GM10847 (cell line): ENCODE data around the gene GRHL1.

Experiments used
- POLR2A ChIP-seq: IDR thresholded peaks from 2 replicates; pipeline ENCODE4 v1.6.1; 2011; ENCODE audit not compliant: insufficient read length; ENCODE audit errors: extremely low read depth

GRHL1 gene

GRCh38 chr2:10047616-10048500, 96.4 kb downstream of the GRHL1 start:
- TF ChIP-seq POLR2A = no peak

- no peak for TF ChIP-seq POLR2A
Observed at GRCh38 chr2:10048501-10049171, 97.1 kb downstream of the GRHL1 start.
